Liver (tissue), 9 donors: ENCODE results near the gene MVB12A. TPM values are rescaled to one million over a fixed set of nuclear protein-coding genes. Genes with fewer than 3 reads are reported as not detected.

ENCODE experiments used
- DNase-seq: peaks from one replicate; pipeline ENCODE4 v3.0.0-alpha.2; 2017; ENCODE audit warnings: low spot score
- H3K27ac ChIP-seq, 2 donors: one replicate each; pipeline ENCODE4 v1.7.0; 2013; ENCODE audit warnings: inconsistent platforms in 2 of 2, low read length in 2 of 2, control low read depth in 1 of 2, low read depth in 1 of 2, mild to moderate bottlenecking in 1 of 2
- H3K27me3 ChIP-seq, 4 donors: one replicate each; pipeline versions ENCODE4 v1.6.1 to v1.7.0; 2013; ENCODE audit warnings: low read length in 3 of 4, inconsistent platforms in 1 of 4, mild to moderate bottlenecking in 1 of 4, moderate library complexity in 1 of 4; ENCODE audit not compliant: control insufficient read depth in 4 of 4, insufficient read depth in 4 of 4
- H3K36me3 ChIP-seq, 4 donors: one replicate each; pipeline versions ENCODE4 v1.6.1 to v1.7.0; 2013; ENCODE audit warnings: low read length in 3 of 4, mild to moderate bottlenecking in 3 of 4, low read depth in 1 of 4, moderate library complexity in 1 of 4; ENCODE audit not compliant: control insufficient read depth in 4 of 4, insufficient read depth in 3 of 4
- H3K4me1 ChIP-seq, 4 donors: one replicate each; pipeline versions ENCODE4 v1.6.1 to v1.7.0; 2013; ENCODE audit warnings: low read length in 3 of 4, mild to moderate bottlenecking in 3 of 4, moderate library complexity in 1 of 4; ENCODE audit not compliant: control insufficient read depth in 4 of 4, insufficient read depth in 4 of 4
- H3K4me3 ChIP-seq, 3 donors: one replicate each; pipeline versions ENCODE4 v1.6.1 to v1.7.0; 2013; ENCODE audit warnings: low read length in 3 of 3, control low read depth in 1 of 3, low read depth in 1 of 3, mild to moderate bottlenecking in 1 of 3
- H3K9ac ChIP-seq, 2 donors: one replicate each; pipeline ENCODE4 v1.7.0; 2013; ENCODE audit warnings: low read length in 2 of 2, mild to moderate bottlenecking in 2 of 2, moderate library complexity in 2 of 2, control low read depth in 1 of 2, low read depth in 1 of 2
- H3K9me3 ChIP-seq, 4 donors: one replicate each; pipeline versions ENCODE4 v1.6.1 to v1.7.0; 2013; ENCODE audit warnings: low read length in 3 of 4; ENCODE audit not compliant: control insufficient read depth in 4 of 4
- EGR1 ChIP-seq, 2 donors: IDR thresholded peaks; 2 replicates each; pipeline ENCODE4 v1.6.1; 2016 to 2018; ENCODE audit warnings: antibody characterized with exemption in 2 of 2, low read depth in 2 of 2
- FOXA1 ChIP-seq: IDR thresholded peaks from 2 replicates; pipeline ENCODE4 v1.6.1; 2016; ENCODE audit warnings: antibody characterized with exemption
- FOXA2 ChIP-seq: IDR thresholded peaks from 2 replicates; pipeline ENCODE4 v1.6.1; 2016; ENCODE audit warnings: antibody characterized with exemption
- GABPA ChIP-seq, 2 donors: IDR thresholded peaks in 1 of 2; conservative IDR thresholded peaks in 1 of 2; 2 replicates each; pipeline ENCODE4 v1.6.1; 2016; ENCODE audit warnings: antibody characterized with exemption in 2 of 2, mild to moderate bottlenecking in 1 of 2, moderate library complexity in 1 of 2
- HNF4A ChIP-seq, 2 donors: conservative IDR thresholded peaks; 2 replicates each; pipeline ENCODE4 v1.6.1; 2016; ENCODE audit warnings: antibody characterized with exemption in 2 of 2, mild to moderate bottlenecking in 2 of 2
- HNF4G ChIP-seq: IDR thresholded peaks from 2 replicates; pipeline ENCODE4 v1.6.1; 2016; ENCODE audit warnings: antibody characterized with exemption
- JUND ChIP-seq, 2 donors: IDR thresholded peaks; 2 replicates each; pipeline ENCODE4 v1.6.1; 2016; ENCODE audit warnings: antibody characterized with exemption in 2 of 2
- NR2F2 ChIP-seq: IDR thresholded peaks from 2 replicates; pipeline ENCODE4 v1.6.1; 2016; ENCODE audit warnings: antibody characterized with exemption
- RAD21 ChIP-seq, 2 donors: IDR thresholded peaks; 2 replicates each; pipeline ENCODE4 v1.6.1; 2016; ENCODE audit warnings: antibody characterized with exemption in 2 of 2, mild to moderate bottlenecking in 2 of 2
- RXRA ChIP-seq, 2 donors: IDR thresholded peaks; 2 replicates each; pipeline ENCODE4 v1.6.1; 2017 to 2018; ENCODE audit warnings: antibody characterized with exemption in 2 of 2, mild to moderate bottlenecking in 1 of 2
- SP1 ChIP-seq: IDR thresholded peaks from 2 replicates; pipeline ENCODE4 v1.6.1; 2018; ENCODE audit warnings: antibody characterized with exemption, mild to moderate bottlenecking
- TAF1 ChIP-seq: conservative IDR thresholded peaks from 2 replicates; pipeline ENCODE4 v1.6.1; 2016; ENCODE audit warnings: antibody characterized with exemption, mild to moderate bottlenecking
- YY1 ChIP-seq: IDR thresholded peaks from 2 replicates; pipeline ENCODE4 v1.6.1; 2016; ENCODE audit warnings: antibody characterized with exemption, mild to moderate bottlenecking
- WGBS: extraction: QIAGEN DNeasy Blood & Tissue Kit; methylation state at CpG from one replicate; pipeline ENCODE4 v1.1.7; 2013; 5-methylcytosine and 5-hydroxymethylcytosine counted together
- polyA plus RNA-seq, 2 donors: library from polyadenylated mRNA; stranded (reverse) in 1 of 2; unstranded in 1 of 2; fragments of 200-250 nt in 1 of 2; fragments of >200 nt in 1 of 2; fragmentation: Nextera tagmentation in 1 of 2; extraction: Ambion mirVana in 1 of 2; gene quantifications; one replicate each; pipeline versions ENCODE4 v1.2.1 to v1.2.3, GENCODE V29; 2013 to 2015
- total RNA-seq, 2 donors: library from RNA; depleted of rRNA; stranded (reverse); fragments of >200 nt; gene quantifications; one replicate each; pipeline ENCODE4 v1.2.3, GENCODE V29; 2014
- TF ChIP-seq, protein P1 (sequence below): IDR thresholded peaks from 2 replicates; pipeline ENCODE4 v1.6.1; 2016; ENCODE audit warnings: antibody characterized with exemption, mild to moderate bottlenecking
- TF ChIP-seq, protein P2 (sequence below): IDR thresholded peaks from 2 replicates; pipeline ENCODE4 v1.6.1; 2016; ENCODE audit warnings: antibody characterized with exemption
- TF ChIP-seq, protein P3 (sequence below): IDR thresholded peaks from 2 replicates; pipeline ENCODE4 v1.6.1; 2016; ENCODE audit warnings: antibody characterized with exemption
- TF ChIP-seq, protein P4 (sequence below): IDR thresholded peaks from 2 replicates; pipeline ENCODE4 v1.6.1; 2016; ENCODE audit warnings: antibody characterized with exemption
- TF ChIP-seq, protein P5 (sequence below): fragments of 150-350 bp; IDR thresholded peaks from 2 replicates; pipeline ENCODE4 v1.5.1; 2017; ENCODE audit warnings: improper control_type of control experiment, low read depth, low read length; ENCODE audit not compliant: missing input control
- donor health status: healthy.
- donor health status: healthy.
- donor health status: healthy.
- donor health status: healthy.
- donor health status: healthy.

The MVB12A gene
- total and polyA plus RNA-seq, 4 donors: 9.8 to 22.8 (median 15.8) TPM

DNA sequence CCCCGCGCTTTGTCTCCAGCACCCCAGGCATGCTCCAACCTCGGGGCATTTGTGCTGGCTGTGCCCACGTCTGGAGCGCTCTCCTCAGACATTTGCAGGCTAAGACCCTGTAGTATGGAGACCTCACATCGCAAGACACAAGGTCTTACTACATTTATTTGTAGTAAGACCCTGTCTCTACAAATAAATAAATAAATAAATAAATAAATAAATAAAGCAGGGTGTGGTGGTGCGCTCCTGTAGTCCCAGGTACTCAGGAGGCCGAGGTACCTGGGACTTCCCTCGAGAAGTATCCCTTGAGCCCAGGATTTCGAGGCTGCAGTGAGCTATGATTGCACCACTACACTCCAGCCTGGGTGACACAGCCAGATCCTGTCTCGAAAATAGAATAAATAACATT, 36.3 kb downstream of the MVB12A start (continued):
- TF ChIP-seq, protein P1, sequence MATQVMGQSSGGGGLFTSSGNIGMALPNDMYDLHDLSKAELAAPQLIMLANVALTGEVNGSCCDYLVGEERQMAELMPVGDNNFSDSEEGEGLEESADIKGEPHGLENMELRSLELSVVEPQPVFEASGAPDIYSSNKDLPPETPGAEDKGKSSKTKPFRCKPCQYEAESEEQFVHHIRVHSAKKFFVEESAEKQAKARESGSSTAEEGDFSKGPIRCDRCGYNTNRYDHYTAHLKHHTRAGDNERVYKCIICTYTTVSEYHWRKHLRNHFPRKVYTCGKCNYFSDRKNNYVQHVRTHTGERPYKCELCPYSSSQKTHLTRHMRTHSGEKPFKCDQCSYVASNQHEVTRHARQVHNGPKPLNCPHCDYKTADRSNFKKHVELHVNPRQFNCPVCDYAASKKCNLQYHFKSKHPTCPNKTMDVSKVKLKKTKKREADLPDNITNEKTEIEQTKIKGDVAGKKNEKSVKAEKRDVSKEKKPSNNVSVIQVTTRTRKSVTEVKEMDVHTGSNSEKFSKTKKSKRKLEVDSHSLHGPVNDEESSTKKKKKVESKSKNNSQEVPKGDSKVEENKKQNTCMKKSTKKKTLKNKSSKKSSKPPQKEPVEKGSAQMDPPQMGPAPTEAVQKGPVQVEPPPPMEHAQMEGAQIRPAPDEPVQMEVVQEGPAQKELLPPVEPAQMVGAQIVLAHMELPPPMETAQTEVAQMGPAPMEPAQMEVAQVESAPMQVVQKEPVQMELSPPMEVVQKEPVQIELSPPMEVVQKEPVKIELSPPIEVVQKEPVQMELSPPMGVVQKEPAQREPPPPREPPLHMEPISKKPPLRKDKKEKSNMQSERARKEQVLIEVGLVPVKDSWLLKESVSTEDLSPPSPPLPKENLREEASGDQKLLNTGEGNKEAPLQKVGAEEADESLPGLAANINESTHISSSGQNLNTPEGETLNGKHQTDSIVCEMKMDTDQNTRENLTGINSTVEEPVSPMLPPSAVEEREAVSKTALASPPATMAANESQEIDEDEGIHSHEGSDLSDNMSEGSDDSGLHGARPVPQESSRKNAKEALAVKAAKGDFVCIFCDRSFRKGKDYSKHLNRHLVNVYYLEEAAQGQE: no peak
- TF ChIP-seq FOXA2: no peak
- TF ChIP-seq HNF4G: no peak
- TF ChIP-seq FOXA1: no peak
- TF ChIP-seq JUND (IDR thresholded peaks at IDR 0.05): no peak
- no peak for TF ChIP-seq GABPA (IDR thresholded peaks at IDR 0.05 in 1 of 2, conservative IDR thresholded peaks at IDR 0.05 in 1 of 2)
- TF ChIP-seq RAD21 (IDR thresholded peaks at IDR 0.05): no peak
- TF ChIP-seq YY1: no peak
- TF ChIP-seq TAF1: no peak
- TF ChIP-seq RXRA (IDR thresholded peaks at IDR 0.05): no peak

DNA sequence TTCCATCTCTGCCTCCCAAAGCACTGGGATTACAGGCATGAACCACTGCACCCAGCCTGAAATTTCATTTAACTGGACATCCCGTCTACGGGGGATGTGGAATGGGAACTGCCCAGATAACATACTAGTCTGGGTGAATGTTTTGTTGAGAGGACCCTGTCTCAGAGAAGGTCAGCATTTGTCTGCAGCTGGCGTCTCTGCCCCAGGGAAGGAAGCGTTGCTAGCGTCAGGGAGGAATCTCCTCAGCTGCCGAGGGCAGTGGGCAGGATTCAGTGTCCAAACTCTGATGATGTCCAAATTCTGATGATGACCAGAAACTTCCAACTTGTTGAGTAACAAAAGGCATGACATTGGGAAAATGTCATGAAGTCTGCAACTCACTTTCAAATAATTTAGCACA, 37.8 kb downstream of the MVB12A start:
- H3K9ac ChIP-seq: no peak overlapping the region
- H3K27me3 ChIP-seq: peaks cover 0 to 4% (median 3%) of the 10 kb centered on the region in 4 donors
- no peaks in the 10 kb centered on the region for H3K9me3 ChIP-seq
- no peak overlapping the region for H3K4me3 ChIP-seq
- H3K4me1 ChIP-seq: peaks cover 0 to 5% (median 0%) of the 10 kb centered on the region in 4 donors
- H3K36me3 ChIP-seq: no peaks in the 10 kb centered on the region
- no peak overlapping the region for H3K27ac ChIP-seq
- 41% methylated on average over 6 of the region's 6 CpGs for WGBS
- no peak for DNase-seq
- TF ChIP-seq, protein P2, sequence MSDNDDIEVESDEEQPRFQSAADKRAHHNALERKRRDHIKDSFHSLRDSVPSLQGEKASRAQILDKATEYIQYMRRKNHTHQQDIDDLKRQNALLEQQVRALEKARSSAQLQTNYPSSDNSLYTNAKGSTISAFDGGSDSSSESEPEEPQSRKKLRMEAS: no peak
- TF ChIP-seq, protein P3, sequence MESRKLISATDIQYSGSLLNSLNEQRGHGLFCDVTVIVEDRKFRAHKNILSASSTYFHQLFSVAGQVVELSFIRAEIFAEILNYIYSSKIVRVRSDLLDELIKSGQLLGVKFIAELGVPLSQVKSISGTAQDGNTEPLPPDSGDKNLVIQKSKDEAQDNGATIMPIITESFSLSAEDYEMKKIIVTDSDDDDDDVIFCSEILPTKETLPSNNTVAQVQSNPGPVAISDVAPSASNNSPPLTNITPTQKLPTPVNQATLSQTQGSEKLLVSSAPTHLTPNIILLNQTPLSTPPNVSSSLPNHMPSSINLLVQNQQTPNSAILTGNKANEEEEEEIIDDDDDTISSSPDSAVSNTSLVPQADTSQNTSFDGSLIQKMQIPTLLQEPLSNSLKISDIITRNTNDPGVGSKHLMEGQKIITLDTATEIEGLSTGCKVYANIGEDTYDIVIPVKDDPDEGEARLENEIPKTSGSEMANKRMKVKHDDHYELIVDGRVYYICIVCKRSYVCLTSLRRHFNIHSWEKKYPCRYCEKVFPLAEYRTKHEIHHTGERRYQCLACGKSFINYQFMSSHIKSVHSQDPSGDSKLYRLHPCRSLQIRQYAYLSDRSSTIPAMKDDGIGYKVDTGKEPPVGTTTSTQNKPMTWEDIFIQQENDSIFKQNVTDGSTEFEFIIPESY: no peak
- TF ChIP-seq HNF4G: no peak
- TF ChIP-seq, protein P1: no peak
- TF ChIP-seq, protein P4, sequence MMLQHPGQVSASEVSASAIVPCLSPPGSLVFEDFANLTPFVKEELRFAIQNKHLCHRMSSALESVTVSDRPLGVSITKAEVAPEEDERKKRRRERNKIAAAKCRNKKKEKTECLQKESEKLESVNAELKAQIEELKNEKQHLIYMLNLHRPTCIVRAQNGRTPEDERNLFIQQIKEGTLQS: no peak
- no peak for TF ChIP-seq YY1
- TF ChIP-seq, protein P5, sequence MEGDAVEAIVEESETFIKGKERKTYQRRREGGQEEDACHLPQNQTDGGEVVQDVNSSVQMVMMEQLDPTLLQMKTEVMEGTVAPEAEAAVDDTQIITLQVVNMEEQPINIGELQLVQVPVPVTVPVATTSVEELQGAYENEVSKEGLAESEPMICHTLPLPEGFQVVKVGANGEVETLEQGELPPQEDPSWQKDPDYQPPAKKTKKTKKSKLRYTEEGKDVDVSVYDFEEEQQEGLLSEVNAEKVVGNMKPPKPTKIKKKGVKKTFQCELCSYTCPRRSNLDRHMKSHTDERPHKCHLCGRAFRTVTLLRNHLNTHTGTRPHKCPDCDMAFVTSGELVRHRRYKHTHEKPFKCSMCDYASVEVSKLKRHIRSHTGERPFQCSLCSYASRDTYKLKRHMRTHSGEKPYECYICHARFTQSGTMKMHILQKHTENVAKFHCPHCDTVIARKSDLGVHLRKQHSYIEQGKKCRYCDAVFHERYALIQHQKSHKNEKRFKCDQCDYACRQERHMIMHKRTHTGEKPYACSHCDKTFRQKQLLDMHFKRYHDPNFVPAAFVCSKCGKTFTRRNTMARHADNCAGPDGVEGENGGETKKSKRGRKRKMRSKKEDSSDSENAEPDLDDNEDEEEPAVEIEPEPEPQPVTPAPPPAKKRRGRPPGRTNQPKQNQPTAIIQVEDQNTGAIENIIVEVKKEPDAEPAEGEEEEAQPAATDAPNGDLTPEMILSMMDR: no peak
- no peak for TF ChIP-seq JUND (IDR thresholded peaks at IDR 0.05)
- no peak for TF ChIP-seq FOXA2
- TF ChIP-seq RAD21 (IDR thresholded peaks at IDR 0.05): no peak
- no peak for TF ChIP-seq NR2F2
- TF ChIP-seq HNF4A (conservative IDR thresholded peaks at IDR 0.05): no peak
- no peak for TF ChIP-seq GABPA (IDR thresholded peaks at IDR 0.05 in 1 of 2, conservative IDR thresholded peaks at IDR 0.05 in 1 of 2)
- TF ChIP-seq SP1: no peak
- TF ChIP-seq EGR1 (IDR thresholded peaks at IDR 0.05; ENCODE audit: low read depth in 2 of 2): no peak
- TF ChIP-seq RXRA (IDR thresholded peaks at IDR 0.05): no peak
- TF ChIP-seq FOXA1: no peak
